A673 (cell line): ENCODE measurements around the gene ITPR3. TPM values are rescaled to one million over a fixed set of nuclear protein-coding genes. Genes with fewer than 3 reads are reported as not detected.

ENCODE experiments used
- BruUV-seq: library from RNA; stranded (reverse); fragments of 400-500 nt; replicated peaks from 2 replicates; lab custom pipeline; 2021; lab: Mats Ljungman, UMichigan
- CTCF ChIA-PET: fragments of 300-600 bp; sonication (Branson Sonifier 250); formaldehyde crosslinking; loops from one replicate; lab custom pipeline; 2022; ENCODE audit warnings: antibody characterized with exemption; lab: Charles Lee
- POLR2A ChIA-PET: fragments of 300-600 bp; sonication (Branson Sonifier 250); formaldehyde crosslinking; loops from one replicate; lab custom pipeline; 2022; ENCODE audit warnings: antibody characterized with exemption; ENCODE audit not compliant: low non-redundant PET; lab: Charles Lee
- DNase-seq: peaks from one replicate; pipeline ENCODE4 v3.0.0-alpha.2; 2015; ENCODE audit warnings: low spot score
- H3K27ac ChIP-seq: fragments of 200-600 bp; sonication (generic); 2 replicates; pipeline ENCODE4 v1.5.1; 2016; ENCODE audit warnings: mixed run types, low read depth, mild to moderate bottlenecking, mixed read lengths, antibody characterized with exemption, low read length; ENCODE audit not compliant: poor library complexity, severe bottlenecking
- H3K27me3 ChIP-seq: fragments of 200-600 bp; sonication (generic); replicated peaks from 2 replicates; pipeline ENCODE4 v1.6.1; 2017; ENCODE audit warnings: mixed run types, low read depth, mild to moderate bottlenecking, mixed read lengths, antibody characterized with exemption, low read length; ENCODE audit not compliant: insufficient read depth, poor library complexity
- H3K36me3 ChIP-seq: fragments of 200-600 bp; sonication (generic); 2 replicates; pipeline ENCODE4 v1.6.1; 2016; ENCODE audit warnings: mixed run types, mild to moderate bottlenecking, mixed read lengths, antibody characterized with exemption, low read length; ENCODE audit not compliant: insufficient read depth, poor library complexity, severe bottlenecking
- H3K4me1 ChIP-seq: fragments of 200-600 bp; sonication (generic); 2 replicates; pipeline ENCODE4 v1.6.1; 2017; ENCODE audit warnings: mixed run types, mild to moderate bottlenecking, mixed read lengths, antibody characterized with exemption, low read length; ENCODE audit not compliant: insufficient read depth, poor library complexity, severe bottlenecking
- H3K4me3 ChIP-seq: fragments of 200-600 bp; sonication (generic); 2 replicates; pipeline ENCODE4 v1.5.1; 2016; ENCODE audit warnings: low read depth, mixed run types, mild to moderate bottlenecking, mixed read lengths, low read length; ENCODE audit not compliant: poor library complexity, severe bottlenecking
- H3K9me3 ChIP-seq: fragments of 200-600 bp; sonication (generic); 2 replicates; pipeline ENCODE4 v1.6.1; 2016; ENCODE audit warnings: mixed run types, low read depth, mild to moderate bottlenecking, mixed read lengths, antibody characterized with exemption, low read length; ENCODE audit not compliant: poor library complexity, severe bottlenecking
- CTCF ChIP-seq: fragments of 300-800, 200-600 bp; sonication (generic); conservative IDR thresholded peaks from 2 replicates; pipeline ENCODE4 v1.5.1; 2017; ENCODE audit warnings: low read depth, mild to moderate bottlenecking, antibody characterized with exemption, low read length, moderate library complexity, mixed read lengths
- EZH2 ChIP-seq: fragments of 200-600 bp; sonication (generic); IDR thresholded peaks from 2 replicates; pipeline ENCODE4 v1.6.1; 2017; ENCODE audit warnings: borderline replicate concordance, low read depth, mild to moderate bottlenecking, mixed read lengths, antibody characterized with exemption, low read length; ENCODE audit not compliant: poor library complexity, severe bottlenecking
- intact Hi-C: fragments of 100-400 bp; cut with micrococcal nuclease; formaldehyde crosslinking; loops from one replicate; pipeline ENCODE4 v1.10.0; 2022; ENCODE audit not compliant: unreplicated experiment
- total RNA-seq: library from RNA; stranded (reverse); gene quantifications from 2 replicates; pipeline ENCODE4 v1.2.3, GENCODE V29; 2021

ITPR3 gene
- total RNA-seq, 1 experiment from 2014 or later: 27.8 TPM

GRCh38 chr6:33609528-33609927, 11.6 kb upstream of the ITPR3 start:
- no peak for TF ChIP-seq CTCF
- Histone ChIP-seq H3K4me3 (no peak overlapping the region), H3K4me1 (no peaks in the 10 kb centered on the region), H3K27ac (no peak overlapping the region), H3K9me3 (no peaks in the 10 kb centered on the region), H3K36me3 (no peaks in the 10 kb centered on the region), H3K27me3 (no peaks in the 10 kb centered on the region)
- intact Hi-C loops: no loop called here
- BruUV-seq: no TSS peak
- no peak for DNase-seq
- POLR2A ChIA-PET: no interaction called here
- CTCF ChIA-PET: no interaction called here

- H3K4me1 ChIP-seq: no peaks in the 10 kb centered on the region
- POLR2A ChIA-PET: no interaction called here
- no peak overlapping the region for H3K27ac ChIP-seq
- H3K4me3 ChIP-seq: no peak overlapping the region
- intact Hi-C loops: no loop called here
- BruUV-seq: no TSS peak
- H3K27me3 ChIP-seq: no peaks in the 10 kb centered on the region
- CTCF ChIA-PET: no interaction called here
- DNase-seq: no peak
- no peaks in the 10 kb centered on the region for H3K9me3 ChIP-seq
- TF ChIP-seq CTCF (no peak), EZH2 (no peak)
- no peaks in the 10 kb centered on the region for H3K36me3 ChIP-seq
These were observed 11.1 kb upstream of the ITPR3 start for GRCh38 chr6:33610067-33610466.

GRCh38 chr6:33610779-33611732, 10.1 kb upstream of the ITPR3 start:
- no TSS peak for BruUV-seq
- DNase-seq: no peak
- Histone ChIP-seq H3K27ac (no peak overlapping the region), H3K27me3 (no peaks in the 10 kb centered on the region), H3K4me1 (no peaks in the 10 kb centered on the region), H3K36me3 (no peaks in the 10 kb centered on the region), H3K9me3 (no peaks in the 10 kb centered on the region), H3K4me3 (no peak overlapping the region)
- intact Hi-C loops: no loop called here
- TF ChIP-seq EZH2 (no peak), CTCF (no peak)
- ChIA-PET POLR2A (no interaction called here), CTCF (no interaction called here)
